Stimulated activated CD8-positive, alpha-beta memory T cell treated with anti-CD3 and anti-CD28 coated beads, Interleukin-7, amount 100 ng/mL, for 24 hours (primary cell): ENCODE results near the gene PDE6A.
"Not testable (repeated sequence)": the region's sequence is repeated elsewhere in the genome, so short reads cannot be mapped to it uniquely, and the experiment has no call there.

Experiments
- DNase-seq: peaks from one replicate; pipeline ENCODE4 v3.0.0-alpha.2; 2020; ENCODE audit warnings: low read depth

PDE6A gene

GRCh38 chr5:149860801-149861322, 83.7 kb downstream of the PDE6A start:
- no peak for DNase-seq

GRCh38 chr5:149859746-149860145, 84.8 kb downstream of the PDE6A start:
- no peak for DNase-seq

- DNase-seq: not testable (repeated sequence)
Measured at GRCh38 chr5:149858481-149858880, 86.1 kb downstream of the PDE6A start.

GRCh38 chr5:149857499-149857898, 87.1 kb downstream of the PDE6A start:
- DNase-seq: no peak

- no peak for DNase-seq
Measured at GRCh38 chr5:149855366-149855765, 89.2 kb downstream of the PDE6A start.

- no peak for DNase-seq
Measured at GRCh38 chr5:149854866-149855265, 89.7 kb downstream of the PDE6A start.

- DNase-seq: no peak
Measured at GRCh38 chr5:149853701-149854100, 90.9 kb downstream of the PDE6A start.

- no peak for DNase-seq
Measured at GRCh38 chr5:149853331-149853648, 91.3 kb downstream of the PDE6A start.

- DNase-seq: no peak
Measured at GRCh38 chr5:149852641-149853330, 91.8 kb downstream of the PDE6A start.

GRCh38 chr5:149851211-149851610, 93.4 kb downstream of the PDE6A start:
- DNase-seq: no peak

GRCh38 chr5:149849966-149850910, 94.4 kb downstream of the PDE6A start:
- no peak for DNase-seq

GRCh38 chr5:149849280-149849965, 95.2 kb downstream of the PDE6A start:
- DNase-seq: no peak

- no peak for DNase-seq
Measured at GRCh38 chr5:149847611-149848010, 97.0 kb downstream of the PDE6A start.

- DNase-seq: no peak
Measured at GRCh38 chr5:149846021-149846420, 98.6 kb downstream of the PDE6A start.

GRCh38 chr5:149845601-149846000, 99.0 kb downstream of the PDE6A start:
- DNase-seq: no peak

GRCh38 chr5:149841851-149842793, 102.5 kb downstream of the PDE6A start:
- DNase-seq: no peak

GRCh38 chr5:149840226-149840825, 104.3 kb downstream of the PDE6A start:
- no peak for DNase-seq

GRCh38 chr5:149839761-149840160, 104.8 kb downstream of the PDE6A start:
- DNase-seq: no peak

- no peak for DNase-seq
Measured at GRCh38 chr5:149838881-149839739, 105.5 kb downstream of the PDE6A start.

- DNase-seq: no peak
Measured at GRCh38 chr5:149837680-149838269, 106.8 kb downstream of the PDE6A start.
